Activated gamma-delta T cell treated with Interleukin-2 at 50 U/mL for 16 hours (primary cell): ENCODE data around the gene GPRASP3.
A peak's percentile ranks its signal among the peaks of the same experiment; 100 is the strongest.

Experiments used
- DNase-seq: peaks from one replicate; pipeline ENCODE4 v3.0.0-alpha.2; 2020

Gene GPRASP3

DNA sequence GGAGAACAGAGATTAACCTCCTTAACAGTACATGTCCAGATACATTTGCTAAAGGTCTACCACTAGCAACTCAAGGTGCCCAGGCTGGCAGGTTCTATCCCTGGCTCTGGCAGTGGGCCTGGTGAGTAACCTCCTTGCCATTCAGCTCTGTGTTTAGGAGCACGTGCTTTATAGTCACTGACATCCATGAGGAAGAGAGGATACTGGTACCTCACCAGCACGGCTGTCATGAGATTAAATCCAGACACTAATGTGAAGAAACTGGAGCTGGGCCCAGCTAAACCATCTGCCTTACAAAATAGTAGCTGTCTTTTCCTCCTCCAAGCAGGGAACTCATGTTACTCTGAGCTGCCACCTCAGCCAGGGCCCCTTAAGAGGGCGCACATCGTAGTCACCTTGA, 45.3 kb downstream of the GPRASP3 start:
- DNase-seq, result no peak

DNA sequence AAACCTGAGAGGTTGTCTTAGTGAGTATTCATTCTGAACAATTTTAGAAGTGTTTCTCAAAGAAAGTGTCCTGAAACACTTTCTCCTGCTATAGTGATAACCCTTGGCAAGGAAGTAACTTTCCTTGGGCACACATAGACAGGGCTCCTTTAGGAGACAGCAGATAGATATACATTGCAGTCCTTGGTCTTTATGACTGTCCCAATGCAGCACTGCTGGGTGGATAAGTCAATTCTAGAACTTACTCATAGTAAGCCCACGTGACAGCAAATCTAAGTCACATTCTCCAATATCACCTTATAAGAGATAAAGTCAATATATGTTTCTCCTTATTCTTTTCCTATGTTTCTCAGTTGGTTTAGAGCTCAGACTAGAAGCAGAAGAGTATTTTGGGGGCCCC, 46.7 kb downstream of the GPRASP3 start:
- DNase-seq, result no peak

GRCh38 chrX:102768987-102769761, 48.6 kb downstream of the GPRASP3 start:
- DNase-seq, result peak; percentile 72
